Right atrium auricular region (tissue), 2 donors: ENCODE measurements around the gene ZCCHC3. TPM values are rescaled to one million over a fixed set of nuclear protein-coding genes. Genes with fewer than 3 reads are reported as not detected.
"Not testable (repeated sequence)": the region's sequence is repeated elsewhere in the genome, so short reads cannot be mapped to it uniquely, and the experiment has no call there.

Experiments
- DNase-seq: peaks from one replicate; pipeline ENCODE4 v3.0.0-alpha.2; 2019; ENCODE audit warnings: low spot score
- H3K27ac ChIP-seq, 2 donors: fragments of 200-600 bp; sonication (generic); 1 replicate in 1 of 2; 2 replicates in 1 of 2; pipeline ENCODE4 v1.5.1; 2016 to 2019
- H3K27me3 ChIP-seq, 2 donors: fragments of 200-600 bp; sonication (generic); one replicate each; pipeline versions ENCODE4 v1.5.1 to v1.6.0; 2017 to 2019
- H3K36me3 ChIP-seq: fragments of 200-600 bp; sonication (generic); one replicate; pipeline ENCODE4 v1.5.1; 2016
- H3K4me1 ChIP-seq, 2 donors: fragments of 200-600 bp; sonication (generic); one replicate each; pipeline versions ENCODE4 v1.5.1 to v1.6.0; 2017 to 2019
- H3K4me3 ChIP-seq, 2 donors: fragments of 200-600 bp; sonication (generic); 1 replicate in 1 of 2; 2 replicates in 1 of 2; pipeline ENCODE4 v1.5.1; 2017 to 2019; ENCODE audit warnings: mild to moderate bottlenecking in 1 of 2, moderate library complexity in 1 of 2
- H3K9me3 ChIP-seq, 2 donors: fragments of 200-600 bp; sonication (generic); one replicate each; pipeline ENCODE4 v1.5.1; 2019
- total RNA-seq, 2 donors: library from RNA; depleted of rRNA; stranded (reverse); fragments of >200 nt; gene quantifications; one replicate each; pipeline ENCODE4 v1.1.0, GENCODE V29; 2016
- TF ChIP-seq, protein P1 (sequence below), 2 donors: fragments of 200-600 bp; sonication (generic); IDR thresholded peaks; one replicate each; pipeline ENCODE4 v1.5.1; 2019; ENCODE audit warnings: antibody characterized with exemption in 2 of 2

ZCCHC3 gene, protein sequence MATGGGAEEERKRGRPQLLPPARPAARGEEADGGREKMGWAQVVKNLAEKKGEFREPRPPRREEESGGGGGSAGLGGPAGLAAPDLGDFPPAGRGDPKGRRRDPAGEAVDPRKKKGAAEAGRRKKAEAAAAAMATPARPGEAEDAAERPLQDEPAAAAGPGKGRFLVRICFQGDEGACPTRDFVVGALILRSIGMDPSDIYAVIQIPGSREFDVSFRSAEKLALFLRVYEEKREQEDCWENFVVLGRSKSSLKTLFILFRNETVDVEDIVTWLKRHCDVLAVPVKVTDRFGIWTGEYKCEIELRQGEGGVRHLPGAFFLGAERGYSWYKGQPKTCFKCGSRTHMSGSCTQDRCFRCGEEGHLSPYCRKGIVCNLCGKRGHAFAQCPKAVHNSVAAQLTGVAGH
- total RNA-seq, result 10 to 100 TPM; 10.2 to 14.4 TPM

DNA sequence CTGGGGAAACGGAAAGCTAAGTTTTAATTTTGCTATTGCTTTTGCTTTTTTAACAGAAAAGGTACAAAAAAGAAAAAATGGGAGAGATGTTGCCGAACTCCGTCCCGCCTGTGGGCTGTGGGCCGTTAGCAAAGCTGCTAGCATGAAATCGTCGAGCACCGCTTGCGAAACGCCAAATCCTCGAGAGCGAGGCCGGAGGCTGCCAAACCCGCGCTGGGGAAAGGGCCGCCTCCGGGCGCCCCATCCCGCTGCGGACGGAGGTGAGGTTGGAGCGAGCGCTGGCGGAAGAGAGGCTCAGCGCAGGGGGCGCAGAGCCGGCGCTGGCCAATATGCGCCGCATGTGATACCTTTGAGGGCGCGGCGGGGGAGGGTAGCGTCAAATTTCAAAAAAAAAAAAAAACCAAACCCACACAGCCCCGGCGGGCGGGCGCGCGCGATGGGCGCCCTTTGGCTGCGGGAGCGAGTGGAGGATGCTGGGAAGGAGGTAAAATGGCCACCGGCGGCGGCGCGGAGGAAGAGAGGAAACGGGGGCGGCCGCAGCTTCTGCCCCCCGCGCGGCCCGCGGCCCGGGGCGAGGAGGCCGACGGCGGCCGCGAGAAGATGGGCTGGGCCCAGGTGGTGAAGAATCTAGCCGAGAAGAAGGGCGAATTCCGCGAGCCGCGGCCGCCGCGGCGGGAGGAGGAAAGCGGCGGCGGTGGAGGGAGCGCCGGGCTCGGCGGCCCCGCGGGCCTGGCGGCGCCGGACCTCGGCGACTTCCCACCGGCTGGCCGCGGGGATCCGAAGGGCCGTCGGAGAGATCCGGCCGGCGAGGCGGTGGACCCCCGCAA is at the start of gene ZCCHC3:
Gene ZCCHC3 (plus strand): TSS at position 473 of the 827 bp plus-strand sequence. CDS start 17 bp downstream, at position 490.
- Histone ChIP-seq H3K27ac (peak within 1 kb of the TSS; percentile 97 to 98), H3K4me1 (peaks cover 0 to 39% of the 10 kb centered on the region in 2 donors), H3K9me3 (no peaks in the 10 kb centered on the region), H3K27me3 (no peaks in the 10 kb centered on the region), H3K36me3 (no peaks in the 10 kb centered on the region), H3K4me3 (peak within 1 kb of the TSS; percentile 87 to 92)
- TF ChIP-seq, protein P1, sequence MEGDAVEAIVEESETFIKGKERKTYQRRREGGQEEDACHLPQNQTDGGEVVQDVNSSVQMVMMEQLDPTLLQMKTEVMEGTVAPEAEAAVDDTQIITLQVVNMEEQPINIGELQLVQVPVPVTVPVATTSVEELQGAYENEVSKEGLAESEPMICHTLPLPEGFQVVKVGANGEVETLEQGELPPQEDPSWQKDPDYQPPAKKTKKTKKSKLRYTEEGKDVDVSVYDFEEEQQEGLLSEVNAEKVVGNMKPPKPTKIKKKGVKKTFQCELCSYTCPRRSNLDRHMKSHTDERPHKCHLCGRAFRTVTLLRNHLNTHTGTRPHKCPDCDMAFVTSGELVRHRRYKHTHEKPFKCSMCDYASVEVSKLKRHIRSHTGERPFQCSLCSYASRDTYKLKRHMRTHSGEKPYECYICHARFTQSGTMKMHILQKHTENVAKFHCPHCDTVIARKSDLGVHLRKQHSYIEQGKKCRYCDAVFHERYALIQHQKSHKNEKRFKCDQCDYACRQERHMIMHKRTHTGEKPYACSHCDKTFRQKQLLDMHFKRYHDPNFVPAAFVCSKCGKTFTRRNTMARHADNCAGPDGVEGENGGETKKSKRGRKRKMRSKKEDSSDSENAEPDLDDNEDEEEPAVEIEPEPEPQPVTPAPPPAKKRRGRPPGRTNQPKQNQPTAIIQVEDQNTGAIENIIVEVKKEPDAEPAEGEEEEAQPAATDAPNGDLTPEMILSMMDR (IDR thresholded peaks at IDR 0.05), result peak in 1 of 2 donors; percentile 34
- peak; percentile 88 for DNase-seq

DNA sequence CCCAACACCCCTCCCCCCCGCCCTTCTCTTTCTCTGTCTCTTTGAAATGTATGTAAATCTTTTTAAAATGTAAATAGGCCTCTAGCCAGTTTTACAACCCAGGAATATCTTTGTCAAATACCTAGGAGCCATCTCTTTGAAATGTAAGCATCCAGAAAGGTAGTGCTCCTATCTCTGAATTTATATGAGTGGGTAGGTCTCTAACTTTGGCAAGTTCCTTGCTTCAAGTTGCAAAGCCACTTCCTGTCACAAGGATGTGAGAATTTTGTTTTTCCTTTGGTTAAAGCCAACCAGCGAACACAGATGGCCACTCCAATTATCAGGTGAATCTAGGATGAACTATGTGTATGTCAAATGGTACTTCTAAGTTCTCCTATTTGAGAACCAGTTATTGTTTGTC is 46.0 kb upstream of the ZCCHC3 start:
- TF ChIP-seq, protein P1 (IDR thresholded peaks at IDR 0.05), result no peak
- Histone ChIP-seq H3K27me3 (no peaks in the 10 kb centered on the region), H3K4me1 (no peaks in the 10 kb centered on the region), H3K36me3 (no peaks in the 10 kb centered on the region), H3K4me3 (no peak overlapping the region), H3K27ac (no peak overlapping the region), H3K9me3 (no peaks in the 10 kb centered on the region)
- no peak for DNase-seq

DNA sequence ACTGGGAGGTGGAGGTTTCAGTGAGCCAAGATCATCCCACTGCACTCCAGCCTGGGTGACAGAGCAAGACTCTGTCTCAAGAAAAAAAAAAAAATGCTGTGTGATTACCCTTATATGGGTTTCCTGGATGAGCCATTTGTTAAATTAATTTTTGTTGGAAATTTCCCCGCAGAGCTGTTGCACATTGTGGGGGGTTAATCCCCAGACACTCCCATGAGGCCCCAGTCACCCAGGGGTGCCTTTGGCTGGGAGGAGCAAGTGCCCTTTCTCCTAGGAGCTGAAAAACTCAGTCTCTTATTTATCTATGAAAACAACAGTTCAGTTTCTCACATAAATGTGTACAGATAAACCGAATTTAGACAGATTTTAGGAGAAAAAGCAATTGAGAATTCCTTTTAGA is 44.6 kb upstream of the ZCCHC3 start:
- Histone ChIP-seq H3K27me3 (no peaks in the 10 kb centered on the region), H3K9me3 (no peaks in the 10 kb centered on the region), H3K4me3 (no peak overlapping the region), H3K27ac (no peak overlapping the region), H3K36me3 (no peaks in the 10 kb centered on the region), H3K4me1 (no peaks in the 10 kb centered on the region)
- DNase-seq, result no peak
- TF ChIP-seq, protein P1 (IDR thresholded peaks at IDR 0.05), result no peak

DNA sequence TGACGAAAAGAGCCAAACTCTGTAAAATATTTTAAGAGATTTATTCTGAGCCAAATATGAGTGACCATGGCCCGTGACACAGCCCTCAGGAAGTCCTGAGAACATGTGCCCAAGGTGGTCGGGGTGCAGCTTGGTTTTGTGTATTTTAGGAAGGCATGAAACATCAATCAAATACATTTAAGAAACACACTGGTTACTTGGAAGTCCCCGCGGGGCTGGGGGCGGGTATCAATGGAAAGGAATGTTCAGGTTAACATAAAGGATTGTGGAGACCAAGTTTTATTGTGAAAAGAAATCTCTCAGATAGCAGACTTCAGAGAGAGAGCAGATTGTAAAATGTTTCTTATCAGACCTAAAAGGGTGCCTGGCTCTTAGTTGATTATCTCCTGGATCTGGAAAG is 43.9 kb upstream of the ZCCHC3 start:
- H3K4me3 ChIP-seq, H3K9me3 ChIP-seq, DNase-seq, H3K27me3 ChIP-seq, H3K4me1 ChIP-seq, H3K27ac ChIP-seq, H3K36me3 ChIP-seq: not testable (repeated sequence)

DNA sequence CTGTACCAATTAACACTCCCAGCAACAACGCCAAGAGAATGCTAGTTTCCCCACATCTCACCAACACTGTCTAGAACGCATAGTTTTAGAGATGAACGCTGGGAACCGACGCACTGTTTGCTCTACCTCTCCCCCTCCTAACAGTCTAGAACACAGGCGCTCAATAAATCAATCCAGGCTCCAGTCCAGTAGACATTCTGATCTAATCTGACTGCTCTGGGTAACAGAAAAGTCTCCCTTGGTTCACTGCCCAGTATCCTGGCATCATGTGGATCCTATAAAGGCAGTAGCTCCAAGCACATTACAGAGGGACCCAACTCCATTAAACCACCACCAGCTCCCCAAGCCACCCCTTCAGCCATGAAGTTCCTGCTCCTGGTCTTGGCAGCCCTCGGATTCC is 40.0 kb upstream of the ZCCHC3 start, which contains the start of gene DEFB132:
Gene DEFB132 (plus strand): TSS at position 306 of the 400 bp plus-strand sequence. CDS start 55 bp downstream, at position 361.
- H3K9me3 ChIP-seq, result no peaks in the 10 kb centered on the region
- no peak within 1 kb of the TSS for H3K27ac ChIP-seq
- H3K4me3 ChIP-seq, result no peak within 1 kb of the TSS
- H3K36me3 ChIP-seq, result no peaks in the 10 kb centered on the region
- H3K27me3 ChIP-seq, result no peaks in the 10 kb centered on the region
- H3K4me1 ChIP-seq, result no peaks in the 10 kb centered on the region
- DNase-seq, result no peak
- TF ChIP-seq, protein P1 (IDR thresholded peaks at IDR 0.05), result no peak

DNA sequence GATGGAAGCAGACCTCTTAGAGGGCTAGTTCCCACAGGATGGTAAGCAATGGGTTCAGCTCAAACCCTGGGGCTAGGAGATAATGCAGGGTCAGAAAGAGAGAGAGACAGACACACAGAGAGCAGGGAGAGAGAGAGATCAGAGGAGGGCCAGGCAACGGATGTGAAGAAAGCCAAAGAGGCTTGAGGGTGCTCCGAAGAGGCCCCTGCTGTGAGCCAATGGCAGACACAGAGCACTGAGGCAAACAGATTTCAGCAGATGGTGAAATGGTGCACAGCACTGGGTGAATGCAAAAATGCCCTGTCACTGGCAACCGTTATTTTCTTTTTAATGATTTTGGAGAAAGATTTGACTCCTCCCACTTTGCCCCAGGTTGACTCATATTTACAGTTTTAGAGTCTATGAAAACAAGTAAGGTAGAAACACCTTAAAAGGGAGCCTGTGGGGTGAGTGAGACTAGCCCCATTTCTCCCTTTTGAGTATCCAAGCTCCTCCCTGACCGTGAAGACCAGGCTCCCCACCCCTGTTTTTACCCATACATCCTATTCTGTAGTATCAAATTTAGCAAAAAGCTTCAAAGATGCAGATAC is 39.0 kb upstream of the ZCCHC3 start:
- Histone ChIP-seq H3K9me3 (no peaks in the 10 kb centered on the region), H3K4me3 (no peak overlapping the region), H3K36me3 (no peaks in the 10 kb centered on the region), H3K27me3 (no peaks in the 10 kb centered on the region), H3K27ac (no peak overlapping the region), H3K4me1 (no peaks in the 10 kb centered on the region)
- TF ChIP-seq, protein P1 (IDR thresholded peaks at IDR 0.05), result no peak
- DNase-seq, result no peak
